Measurements from ENCODE around the gene GPC3. TPM values are rescaled to one million over a fixed set of nuclear protein-coding genes. Genes with fewer than 3 reads are reported as not detected.

The GPC3 gene
- total RNA-seq, 1 experiment from 2014 or later = not detected

DNA sequence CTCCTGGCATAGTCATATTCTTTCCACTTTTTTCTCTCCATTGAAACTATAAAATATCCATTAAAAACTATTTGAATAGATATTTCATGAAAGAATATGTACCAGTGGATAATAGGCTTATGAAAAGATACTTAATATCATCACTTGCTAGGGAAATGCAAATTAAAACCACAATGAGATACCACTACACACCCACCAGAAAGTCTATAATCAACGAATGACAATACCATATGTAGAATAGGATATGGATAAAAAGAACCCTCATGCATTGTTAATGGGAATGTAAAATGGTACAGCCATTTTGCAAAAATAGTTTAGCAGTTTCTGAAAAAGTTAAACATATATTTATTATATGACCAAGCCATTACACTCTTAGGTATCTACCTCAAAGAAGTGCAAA lies 351.4 kb downstream of the GPC3 start:
- no peaks in the 10 kb centered on the region for H3K27me3 ChIP-seq (ENCODE audit: insufficient read depth, low read depth)
- BruUV-seq (replicated peaks) = no TSS peak

GRCh38 chrX:133633162-133633561 lies 352.2 kb downstream of the GPC3 start:
- intact Hi-C loops (cut with micrococcal nuclease; ENCODE audit: unreplicated experiment) = no loop called here
- no peak overlapping the region for H3K27ac ChIP-seq

More for the DNA sequence above, 351.4 kb downstream of the GPC3 start:
- ChIA-PET POLR2A (ENCODE audit: unreplicated experiment) (no interaction called here), CTCF (no interaction called here)
- Histone ChIP-seq H3K9me3 (ENCODE audit: insufficient read depth, low read depth) (no peaks in the 10 kb centered on the region), H3K79me2 (ENCODE audit: low read depth) (no peaks in the 10 kb centered on the region), H3K9me2 (ENCODE audit: insufficient read depth) (no peaks in the 10 kb centered on the region), H4K20me1 (ENCODE audit: insufficient read depth) (no peaks in the 10 kb centered on the region), H3K27ac (no peak overlapping the region), H3K4me3 (no peak overlapping the region), H3K36me3 (ENCODE audit: low read depth) (no peaks in the 10 kb centered on the region), H3K4me1 (replicated peaks; ENCODE audit: insufficient read depth) (peaks cover 23% of the 10 kb centered on the region), H3F3A (ENCODE audit: insufficient read depth, low read depth) (peaks cover 8% of the 10 kb centered on the region; the same call in 1 of the 2 replicates), H3K4me2 (no peak overlapping the region), H2AFZ (no peak overlapping the region; the same call in 1 of the 2 replicates)
- TF ChIP-seq, protein P1, sequence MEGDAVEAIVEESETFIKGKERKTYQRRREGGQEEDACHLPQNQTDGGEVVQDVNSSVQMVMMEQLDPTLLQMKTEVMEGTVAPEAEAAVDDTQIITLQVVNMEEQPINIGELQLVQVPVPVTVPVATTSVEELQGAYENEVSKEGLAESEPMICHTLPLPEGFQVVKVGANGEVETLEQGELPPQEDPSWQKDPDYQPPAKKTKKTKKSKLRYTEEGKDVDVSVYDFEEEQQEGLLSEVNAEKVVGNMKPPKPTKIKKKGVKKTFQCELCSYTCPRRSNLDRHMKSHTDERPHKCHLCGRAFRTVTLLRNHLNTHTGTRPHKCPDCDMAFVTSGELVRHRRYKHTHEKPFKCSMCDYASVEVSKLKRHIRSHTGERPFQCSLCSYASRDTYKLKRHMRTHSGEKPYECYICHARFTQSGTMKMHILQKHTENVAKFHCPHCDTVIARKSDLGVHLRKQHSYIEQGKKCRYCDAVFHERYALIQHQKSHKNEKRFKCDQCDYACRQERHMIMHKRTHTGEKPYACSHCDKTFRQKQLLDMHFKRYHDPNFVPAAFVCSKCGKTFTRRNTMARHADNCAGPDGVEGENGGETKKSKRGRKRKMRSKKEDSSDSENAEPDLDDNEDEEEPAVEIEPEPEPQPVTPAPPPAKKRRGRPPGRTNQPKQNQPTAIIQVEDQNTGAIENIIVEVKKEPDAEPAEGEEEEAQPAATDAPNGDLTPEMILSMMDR (conservative IDR thresholded peaks at IDR 0.05) = no peak
- no peak for TF ChIP-seq EZH2 (IDR thresholded peaks at IDR 0.05; ENCODE audit: low read depth)
- intact Hi-C loops (cut with micrococcal nuclease; ENCODE audit: unreplicated experiment) = no loop called here
- DNase-seq = no peak

GRCh38 chrX:133630362-133630761 lies 355.0 kb downstream of the GPC3 start:
- no peaks in the 10 kb centered on the region for H3K27me3 ChIP-seq (ENCODE audit: insufficient read depth, low read depth)
- H3K79me2 ChIP-seq (ENCODE audit: low read depth) = no peaks in the 10 kb centered on the region
- no peak for DNase-seq
- POLR2A ChIA-PET (ENCODE audit: unreplicated experiment) = interaction anchor here (0.6 kb wide), 1 partner anchor 44 kb away, joined by 3 read pairs; no protein-coding TSS in a partner anchor
- no peaks in the 10 kb centered on the region for H3F3A ChIP-seq (ENCODE audit: insufficient read depth, low read depth)
- peak overlapping the region; percentile 53; the same call in 1 of the 2 replicates for H2AFZ ChIP-seq
- no TSS peak for BruUV-seq (replicated peaks)
- H3K9me3 ChIP-seq (ENCODE audit: insufficient read depth, low read depth) = no peaks in the 10 kb centered on the region
- H3K4me1 ChIP-seq (replicated peaks; ENCODE audit: insufficient read depth) = 0 out of 2 replicates have a peak, but pooled peaks cover 9% of the 10 kb centered on the region
- TF ChIP-seq, protein P1 (conservative IDR thresholded peaks at IDR 0.05) = no peak
- no peak for TF ChIP-seq EZH2 (IDR thresholded peaks at IDR 0.05; ENCODE audit: low read depth)
- no peak overlapping the region for H3K4me3 ChIP-seq
- H3K27ac ChIP-seq = no peak overlapping the region
- intact Hi-C loops (cut with micrococcal nuclease; ENCODE audit: unreplicated experiment) = no loop called here
- no peaks in the 10 kb centered on the region for H3K9me2 ChIP-seq (ENCODE audit: insufficient read depth)
- no peaks in the 10 kb centered on the region for H3K36me3 ChIP-seq (ENCODE audit: low read depth)
- no peak overlapping the region for H3K4me2 ChIP-seq
- H4K20me1 ChIP-seq (ENCODE audit: insufficient read depth) = no peaks in the 10 kb centered on the region
- CTCF ChIA-PET = no interaction called here

More at GRCh38 chrX:133633162-133633561, 352.2 kb downstream of the GPC3 start:
- Histone ChIP-seq H3K79me2 (ENCODE audit: low read depth) (no peaks in the 10 kb centered on the region), H3K9me2 (ENCODE audit: insufficient read depth) (no peaks in the 10 kb centered on the region), H3K27me3 (ENCODE audit: insufficient read depth, low read depth) (no peaks in the 10 kb centered on the region), H3K36me3 (ENCODE audit: low read depth) (no peaks in the 10 kb centered on the region), H2AFZ (0 out of 2 replicates have a peak overlapping the region, but pooled peaks have one; percentile 31), H3K4me2 (no peak overlapping the region), H3F3A (ENCODE audit: insufficient read depth, low read depth) (peaks cover 3% of the 10 kb centered on the region; the same call in 1 of the 2 replicates), H4K20me1 (ENCODE audit: insufficient read depth) (no peaks in the 10 kb centered on the region), H3K4me1 (replicated peaks; ENCODE audit: insufficient read depth) (peaks cover 16% of the 10 kb centered on the region), H3K4me3 (no peak overlapping the region), H3K9me3 (ENCODE audit: insufficient read depth, low read depth) (no peaks in the 10 kb centered on the region)
- DNase-seq = no peak
- TF ChIP-seq, protein P1 (conservative IDR thresholded peaks at IDR 0.05) = no peak
- TF ChIP-seq EZH2 (IDR thresholded peaks at IDR 0.05; ENCODE audit: low read depth) = no peak
- no TSS peak for BruUV-seq (replicated peaks)
- CTCF ChIA-PET = no interaction called here
- POLR2A ChIA-PET (ENCODE audit: unreplicated experiment) = no interaction called here
